ENCODE results near the gene SNAPC3. TPM values are rescaled to one million over a fixed set of nuclear protein-coding genes. Genes with fewer than 3 reads are reported as not detected.

The SNAPC3 gene
- total RNA-seq, 1 experiment from 2014 or later: 26.1 TPM

DNA sequence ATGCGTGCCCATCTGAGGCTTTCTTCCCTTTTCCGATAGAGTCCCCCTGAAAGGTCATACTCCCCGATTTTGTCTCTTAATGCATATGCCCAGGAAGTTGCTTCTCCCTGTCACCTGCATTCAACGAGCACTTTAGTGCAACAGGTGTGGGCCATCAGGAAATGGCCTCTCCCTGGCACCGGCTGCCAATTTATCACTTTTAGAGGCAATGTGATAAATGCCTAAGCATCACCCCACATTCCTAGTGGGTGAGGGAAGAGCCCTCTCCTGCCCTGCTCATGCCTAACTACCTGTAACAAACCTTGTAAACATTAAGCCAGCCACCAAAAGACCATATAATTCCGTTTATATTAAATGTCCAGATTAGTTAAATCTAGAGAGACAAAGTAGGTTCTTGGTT, 1.1 kb upstream of the SNAPC3 start:
- no peaks in the 10 kb centered on the region for H3K27me3 ChIP-seq (ENCODE audit: insufficient read depth, low read length)
- ATAC-seq (no peak), DNase-seq (ENCODE audit: low read depth, low spot score) (no peak)
- POLR2A ChIA-PET: no interaction called here
- H3K79me2 ChIP-seq (ENCODE audit: insufficient read depth, low read length): peaks cover 38% of the 10 kb centered on the region
- H3K27ac ChIP-seq (ENCODE audit: low read depth, low read length): peak overlapping the region; percentile 75; the same call in 1 of the 2 replicates
- H3K9me3 ChIP-seq (ENCODE audit: control insufficient read depth in 1 of 2, insufficient read depth in 1 of 2, low read depth in 1 of 2, low read length in 2 of 2): no peaks in the 10 kb centered on the region
- H2AFZ ChIP-seq (ENCODE audit: low read depth, low read length, poor library complexity, severe bottlenecking): no peak overlapping the region
- no peak for TF ChIP-seq EZH2 (IDR thresholded peaks at IDR 0.05)
- no peak for TF ChIP-seq ELF1 (IDR thresholded peaks at IDR 0.05; ENCODE audit: borderline replicate concordance, low read depth)
- no peak for TF ChIP-seq ZNF274 (IDR thresholded peaks at IDR 0.05; ENCODE audit: low read depth, low read length)
- no peak for TF ChIP-seq YY1 (IDR thresholded peaks at IDR 0.05; ENCODE audit: extremely low read depth, insufficient replicate concordance, low read depth, low read length)
- TF ChIP-seq SRF (IDR thresholded peaks at IDR 0.05; ENCODE audit: low read depth): no peak
- TF ChIP-seq, protein P1, sequence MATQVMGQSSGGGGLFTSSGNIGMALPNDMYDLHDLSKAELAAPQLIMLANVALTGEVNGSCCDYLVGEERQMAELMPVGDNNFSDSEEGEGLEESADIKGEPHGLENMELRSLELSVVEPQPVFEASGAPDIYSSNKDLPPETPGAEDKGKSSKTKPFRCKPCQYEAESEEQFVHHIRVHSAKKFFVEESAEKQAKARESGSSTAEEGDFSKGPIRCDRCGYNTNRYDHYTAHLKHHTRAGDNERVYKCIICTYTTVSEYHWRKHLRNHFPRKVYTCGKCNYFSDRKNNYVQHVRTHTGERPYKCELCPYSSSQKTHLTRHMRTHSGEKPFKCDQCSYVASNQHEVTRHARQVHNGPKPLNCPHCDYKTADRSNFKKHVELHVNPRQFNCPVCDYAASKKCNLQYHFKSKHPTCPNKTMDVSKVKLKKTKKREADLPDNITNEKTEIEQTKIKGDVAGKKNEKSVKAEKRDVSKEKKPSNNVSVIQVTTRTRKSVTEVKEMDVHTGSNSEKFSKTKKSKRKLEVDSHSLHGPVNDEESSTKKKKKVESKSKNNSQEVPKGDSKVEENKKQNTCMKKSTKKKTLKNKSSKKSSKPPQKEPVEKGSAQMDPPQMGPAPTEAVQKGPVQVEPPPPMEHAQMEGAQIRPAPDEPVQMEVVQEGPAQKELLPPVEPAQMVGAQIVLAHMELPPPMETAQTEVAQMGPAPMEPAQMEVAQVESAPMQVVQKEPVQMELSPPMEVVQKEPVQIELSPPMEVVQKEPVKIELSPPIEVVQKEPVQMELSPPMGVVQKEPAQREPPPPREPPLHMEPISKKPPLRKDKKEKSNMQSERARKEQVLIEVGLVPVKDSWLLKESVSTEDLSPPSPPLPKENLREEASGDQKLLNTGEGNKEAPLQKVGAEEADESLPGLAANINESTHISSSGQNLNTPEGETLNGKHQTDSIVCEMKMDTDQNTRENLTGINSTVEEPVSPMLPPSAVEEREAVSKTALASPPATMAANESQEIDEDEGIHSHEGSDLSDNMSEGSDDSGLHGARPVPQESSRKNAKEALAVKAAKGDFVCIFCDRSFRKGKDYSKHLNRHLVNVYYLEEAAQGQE (IDR thresholded peaks at IDR 0.05; ENCODE audit: low read depth): no peak
- TF ChIP-seq JUND (IDR thresholded peaks at IDR 0.05): no peak
- TF ChIP-seq EGR1 (IDR thresholded peaks at IDR 0.05; ENCODE audit: low read depth): no peak
- TF ChIP-seq RAD21 (IDR thresholded peaks at IDR 0.05; ENCODE audit: low read depth): no peak
- no peak for TF ChIP-seq POLR2A (IDR thresholded peaks at IDR 0.05; ENCODE audit: borderline replicate concordance, extremely low read depth, insufficient read depth, insufficient read length)
- TF ChIP-seq, protein P2, sequence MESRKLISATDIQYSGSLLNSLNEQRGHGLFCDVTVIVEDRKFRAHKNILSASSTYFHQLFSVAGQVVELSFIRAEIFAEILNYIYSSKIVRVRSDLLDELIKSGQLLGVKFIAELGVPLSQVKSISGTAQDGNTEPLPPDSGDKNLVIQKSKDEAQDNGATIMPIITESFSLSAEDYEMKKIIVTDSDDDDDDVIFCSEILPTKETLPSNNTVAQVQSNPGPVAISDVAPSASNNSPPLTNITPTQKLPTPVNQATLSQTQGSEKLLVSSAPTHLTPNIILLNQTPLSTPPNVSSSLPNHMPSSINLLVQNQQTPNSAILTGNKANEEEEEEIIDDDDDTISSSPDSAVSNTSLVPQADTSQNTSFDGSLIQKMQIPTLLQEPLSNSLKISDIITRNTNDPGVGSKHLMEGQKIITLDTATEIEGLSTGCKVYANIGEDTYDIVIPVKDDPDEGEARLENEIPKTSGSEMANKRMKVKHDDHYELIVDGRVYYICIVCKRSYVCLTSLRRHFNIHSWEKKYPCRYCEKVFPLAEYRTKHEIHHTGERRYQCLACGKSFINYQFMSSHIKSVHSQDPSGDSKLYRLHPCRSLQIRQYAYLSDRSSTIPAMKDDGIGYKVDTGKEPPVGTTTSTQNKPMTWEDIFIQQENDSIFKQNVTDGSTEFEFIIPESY (IDR thresholded peaks at IDR 0.05; ENCODE audit: extremely low read depth, insufficient replicate concordance, low read length): no peak
- TF ChIP-seq CEBPB (IDR thresholded peaks at IDR 0.05; ENCODE audit: low read depth): no peak
- no peak for TF ChIP-seq EZH2phosphoT487 (IDR thresholded peaks at IDR 0.05; ENCODE audit: borderline replicate concordance)
- no peak for TF ChIP-seq TCF7L2 (IDR thresholded peaks at IDR 0.05; ENCODE audit: borderline replicate concordance, extremely low read depth, insufficient read depth, insufficient read length)
- TF ChIP-seq POLR2AphosphoS5 (IDR thresholded peaks at IDR 0.05; ENCODE audit: low read depth, low read length): no peak
- TF ChIP-seq FOSL1 (IDR thresholded peaks at IDR 0.05; ENCODE audit: low read depth): no peak
- H3K36me3 ChIP-seq (ENCODE audit: control insufficient read depth in 1 of 2, insufficient read depth in 2 of 2, low read length in 2 of 2): peaks cover 5 to 20% of the 10 kb centered on the region in 2 experiments; a peak in 3 of 4 replicates
- RAD21 ChIA-PET (ENCODE audit: low non-redundant PET in 1 of 2, low total read pairs in 2 of 2, uncharacterized antibody in 2 of 2, unreplicated experiment in 2 of 2): no interaction called here
- peak overlapping the region; percentile 85 for H3K4me2 ChIP-seq (ENCODE audit: low read length)
- H4K20me1 ChIP-seq (ENCODE audit: insufficient read depth): no peaks in the 10 kb centered on the region
- peaks cover 3 to 14% of the 10 kb centered on the region in 2 experiments; a peak in 3 of 4 replicates for H3K4me1 ChIP-seq (ENCODE audit: control insufficient read depth in 1 of 2, insufficient read depth in 2 of 2, low read length in 2 of 2)
- intact Hi-C loops (cut with micrococcal nuclease): loop anchor here (5.0 kb wide), 1 partner anchor 144 kb away; no protein-coding TSS in a partner anchor
- no peak overlapping the region for H3K9ac ChIP-seq (ENCODE audit: low read length)
- H3K4me3 ChIP-seq (replicated peaks in 1 of 2; ENCODE audit: low read depth in 1 of 2, low read length in 2 of 2): peak overlapping the region in 1 of 2 experiments; percentile 91; a peak in 2 of 4 replicates
- CTCF ChIA-PET: interaction anchor here (0.6 kb wide), 1 partner anchor 189 kb away, joined by 3 read pairs; no protein-coding TSS in a partner anchor
- BruUV-seq (replicated peaks): no TSS peak
- no peaks in the 10 kb centered on the region for H3K9me2 ChIP-seq (ENCODE audit: insufficient read depth)
